ENCODE results near the gene SLC35D2.

The SLC35D2 gene

GRCh38 chr9:96392263-96392662 lies 8.8 kb upstream of the SLC35D2 start:
- H3K36me3 ChIP-seq (ENCODE audit: control insufficient read depth, low read length): peaks cover 88% of the 10 kb centered on the region
- no peak for TF ChIP-seq EZH2phosphoT487 (IDR thresholded peaks at IDR 0.05; ENCODE audit: borderline replicate concordance, low read length)
- TF ChIP-seq CTCF (IDR thresholded peaks at IDR 0.05; ENCODE audit: low read depth, low read length, poor library complexity, severe bottlenecking): no peak
- H4K20me1 ChIP-seq (ENCODE audit: control insufficient read depth, insufficient read depth, low read depth, low read length): 0 out of 2 replicates have a peak, but pooled peaks cover 5% of the 10 kb centered on the region
- H3K79me2 ChIP-seq (ENCODE audit: control insufficient read depth, low read length): peaks cover 29% of the 10 kb centered on the region
- no peaks in the 10 kb centered on the region for H3K27me3 ChIP-seq (ENCODE audit: control insufficient read depth, low read length)
- H3K9me3 ChIP-seq (ENCODE audit: control insufficient read depth, insufficient read depth, low read length): no peaks in the 10 kb centered on the region
- H3K27ac ChIP-seq (ENCODE audit: low read depth, low read length): no peak overlapping the region
- peaks cover 15% of the 10 kb centered on the region for H3F3A ChIP-seq (ENCODE audit: control insufficient read depth, insufficient read depth)
- H3K4me1 ChIP-seq (ENCODE audit: control insufficient read depth, low read length): no peaks in the 10 kb centered on the region
- H3K4me3 ChIP-seq (ENCODE audit: low read length): no peak overlapping the region
- no peaks in the 10 kb centered on the region for H3K9me2 ChIP-seq (replicated peaks; ENCODE audit: control insufficient read depth, low read length)
- no peak overlapping the region for H3K4me2 ChIP-seq (ENCODE audit: low read length)

GRCh38 chr9:96391021-96391765 lies 7.7 kb upstream of the SLC35D2 start:
- no peak for TF ChIP-seq CTCF (IDR thresholded peaks at IDR 0.05; ENCODE audit: low read depth, low read length, poor library complexity, severe bottlenecking)
- no peak for TF ChIP-seq EZH2phosphoT487 (IDR thresholded peaks at IDR 0.05; ENCODE audit: borderline replicate concordance, low read length)
- H3K27ac ChIP-seq (ENCODE audit: low read depth, low read length): no peak overlapping the region
- H3F3A ChIP-seq (ENCODE audit: control insufficient read depth, insufficient read depth): peaks cover 19% of the 10 kb centered on the region
- no peaks in the 10 kb centered on the region for H3K4me1 ChIP-seq (ENCODE audit: control insufficient read depth, low read length)
- H3K4me3 ChIP-seq (ENCODE audit: low read length): no peak overlapping the region
- peaks cover 93% of the 10 kb centered on the region for H3K36me3 ChIP-seq (ENCODE audit: control insufficient read depth, low read length)
- H3K27me3 ChIP-seq (ENCODE audit: control insufficient read depth, low read length): no peaks in the 10 kb centered on the region
- 0 out of 2 replicates have a peak, but pooled peaks cover 5% of the 10 kb centered on the region for H4K20me1 ChIP-seq (ENCODE audit: control insufficient read depth, insufficient read depth, low read depth, low read length)
- H3K9me3 ChIP-seq (ENCODE audit: control insufficient read depth, insufficient read depth, low read length): no peaks in the 10 kb centered on the region
- no peak overlapping the region for H3K4me2 ChIP-seq (ENCODE audit: low read length)
- no peaks in the 10 kb centered on the region for H3K9me2 ChIP-seq (replicated peaks; ENCODE audit: control insufficient read depth, low read length)
- H3K79me2 ChIP-seq (ENCODE audit: control insufficient read depth, low read length): peaks cover 22% of the 10 kb centered on the region

GRCh38 chr9:96388144-96388543 lies 4.6 kb upstream of the SLC35D2 start:
- Histone ChIP-seq H3K27me3 (ENCODE audit: control insufficient read depth, low read length) (no peaks in the 10 kb centered on the region), H3F3A (ENCODE audit: control insufficient read depth, insufficient read depth) (peaks cover 23% of the 10 kb centered on the region), H3K27ac (ENCODE audit: low read depth, low read length) (no peak overlapping the region), H3K4me3 (ENCODE audit: low read length) (no peak overlapping the region), H3K79me2 (ENCODE audit: control insufficient read depth, low read length) (0 out of 2 replicates have a peak, but pooled peaks cover 4% of the 10 kb centered on the region), H3K9me2 (replicated peaks; ENCODE audit: control insufficient read depth, low read length) (no peaks in the 10 kb centered on the region), H3K4me1 (ENCODE audit: control insufficient read depth, low read length) (no peaks in the 10 kb centered on the region), H3K9me3 (ENCODE audit: control insufficient read depth, insufficient read depth, low read length) (no peaks in the 10 kb centered on the region), H3K36me3 (ENCODE audit: control insufficient read depth, low read length) (peaks cover 84% of the 10 kb centered on the region), H4K20me1 (ENCODE audit: control insufficient read depth, insufficient read depth, low read depth, low read length) (no peaks in the 10 kb centered on the region), H3K4me2 (ENCODE audit: low read length) (no peak overlapping the region)
- TF ChIP-seq CTCF (IDR thresholded peaks at IDR 0.05; ENCODE audit: low read depth, low read length, poor library complexity, severe bottlenecking) (no peak), EZH2phosphoT487 (IDR thresholded peaks at IDR 0.05; ENCODE audit: borderline replicate concordance, low read length) (no peak)

Measured in DOHH2 (cell line).